Fibroblast of mammary gland (primary cell): Measurements from ENCODE around the gene OTOG.

Experiments
- DNase-seq: peaks from one replicate; pipeline ENCODE4 v3.0.0-alpha.2; 2010; ENCODE audit warnings: low read depth
- H3K4me3 ChIP-seq: 2 replicates; pipeline ENCODE4 v1.5.1; 2011; ENCODE audit warnings: low read depth, mild to moderate bottlenecking, low read length, moderate library complexity; ENCODE audit not compliant: control insufficient read depth
- TF ChIP-seq, protein P1 (sequence below): conservative IDR thresholded peaks from 2 replicates; pipeline ENCODE4 v1.5.1; 2011; ENCODE audit warnings: low read depth, low read length, inconsistent platforms; ENCODE audit not compliant: control insufficient read depth, insufficient read depth

Gene OTOG

DNA sequence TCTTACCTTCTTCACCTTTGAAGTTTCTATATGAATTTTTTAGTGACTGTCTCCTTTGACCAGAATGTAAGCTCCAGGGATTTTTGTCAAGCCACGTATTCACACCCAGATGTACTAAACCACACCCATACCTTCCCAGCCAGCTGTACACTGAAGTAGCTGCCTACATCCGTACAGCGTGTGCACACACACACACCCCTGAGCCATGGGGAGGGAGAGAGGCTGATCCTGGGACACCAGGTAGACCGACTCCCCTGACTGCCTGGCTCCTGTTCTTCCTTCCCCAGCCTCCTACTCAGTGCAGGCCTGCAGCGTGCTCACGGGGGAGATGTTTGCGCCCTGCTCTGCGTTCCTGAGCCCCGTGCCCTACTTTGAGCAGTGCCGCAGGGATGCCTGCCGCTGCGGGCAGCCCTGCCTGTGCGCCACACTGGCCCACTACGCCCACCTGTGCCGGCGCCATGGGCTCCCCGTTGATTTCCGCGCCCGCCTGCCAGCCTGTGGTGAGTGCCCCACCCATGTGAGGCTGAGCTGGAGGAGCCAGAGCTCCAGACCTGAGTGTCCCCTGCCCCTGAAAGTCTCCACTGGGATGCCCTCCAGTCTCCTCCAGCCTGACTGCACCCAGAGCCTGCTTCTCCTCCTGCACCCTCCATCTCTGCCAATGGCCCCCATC, 25.9 kb downstream of the OTOG start:
- TF ChIP-seq, protein P1, sequence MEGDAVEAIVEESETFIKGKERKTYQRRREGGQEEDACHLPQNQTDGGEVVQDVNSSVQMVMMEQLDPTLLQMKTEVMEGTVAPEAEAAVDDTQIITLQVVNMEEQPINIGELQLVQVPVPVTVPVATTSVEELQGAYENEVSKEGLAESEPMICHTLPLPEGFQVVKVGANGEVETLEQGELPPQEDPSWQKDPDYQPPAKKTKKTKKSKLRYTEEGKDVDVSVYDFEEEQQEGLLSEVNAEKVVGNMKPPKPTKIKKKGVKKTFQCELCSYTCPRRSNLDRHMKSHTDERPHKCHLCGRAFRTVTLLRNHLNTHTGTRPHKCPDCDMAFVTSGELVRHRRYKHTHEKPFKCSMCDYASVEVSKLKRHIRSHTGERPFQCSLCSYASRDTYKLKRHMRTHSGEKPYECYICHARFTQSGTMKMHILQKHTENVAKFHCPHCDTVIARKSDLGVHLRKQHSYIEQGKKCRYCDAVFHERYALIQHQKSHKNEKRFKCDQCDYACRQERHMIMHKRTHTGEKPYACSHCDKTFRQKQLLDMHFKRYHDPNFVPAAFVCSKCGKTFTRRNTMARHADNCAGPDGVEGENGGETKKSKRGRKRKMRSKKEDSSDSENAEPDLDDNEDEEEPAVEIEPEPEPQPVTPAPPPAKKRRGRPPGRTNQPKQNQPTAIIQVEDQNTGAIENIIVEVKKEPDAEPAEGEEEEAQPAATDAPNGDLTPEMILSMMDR: no peak
- no peak for DNase-seq
- no peak overlapping the region for H3K4me3 ChIP-seq

DNA sequence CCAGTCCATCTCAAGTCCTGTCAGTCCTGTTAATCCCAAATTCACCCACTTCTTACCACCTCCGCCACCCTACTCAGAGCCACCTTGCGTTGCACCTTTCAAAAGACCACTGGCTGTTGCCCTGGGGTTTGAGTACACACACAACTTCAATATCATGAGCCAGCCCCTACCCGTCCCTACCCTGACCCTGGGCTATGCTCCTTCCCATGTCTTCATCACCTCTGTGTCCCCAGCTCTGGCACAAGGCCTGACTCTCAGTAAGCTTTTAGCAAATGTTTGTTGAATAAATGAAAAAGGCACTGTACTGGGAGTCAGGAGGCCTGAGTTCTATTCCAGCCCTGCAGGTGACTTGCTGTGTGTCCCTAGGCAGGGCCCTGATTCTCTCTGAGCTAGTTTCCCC, 26.5 kb downstream of the OTOG start:
- TF ChIP-seq, protein P1: no peak
- DNase-seq: no peak
- no peak overlapping the region for H3K4me3 ChIP-seq

DNA sequence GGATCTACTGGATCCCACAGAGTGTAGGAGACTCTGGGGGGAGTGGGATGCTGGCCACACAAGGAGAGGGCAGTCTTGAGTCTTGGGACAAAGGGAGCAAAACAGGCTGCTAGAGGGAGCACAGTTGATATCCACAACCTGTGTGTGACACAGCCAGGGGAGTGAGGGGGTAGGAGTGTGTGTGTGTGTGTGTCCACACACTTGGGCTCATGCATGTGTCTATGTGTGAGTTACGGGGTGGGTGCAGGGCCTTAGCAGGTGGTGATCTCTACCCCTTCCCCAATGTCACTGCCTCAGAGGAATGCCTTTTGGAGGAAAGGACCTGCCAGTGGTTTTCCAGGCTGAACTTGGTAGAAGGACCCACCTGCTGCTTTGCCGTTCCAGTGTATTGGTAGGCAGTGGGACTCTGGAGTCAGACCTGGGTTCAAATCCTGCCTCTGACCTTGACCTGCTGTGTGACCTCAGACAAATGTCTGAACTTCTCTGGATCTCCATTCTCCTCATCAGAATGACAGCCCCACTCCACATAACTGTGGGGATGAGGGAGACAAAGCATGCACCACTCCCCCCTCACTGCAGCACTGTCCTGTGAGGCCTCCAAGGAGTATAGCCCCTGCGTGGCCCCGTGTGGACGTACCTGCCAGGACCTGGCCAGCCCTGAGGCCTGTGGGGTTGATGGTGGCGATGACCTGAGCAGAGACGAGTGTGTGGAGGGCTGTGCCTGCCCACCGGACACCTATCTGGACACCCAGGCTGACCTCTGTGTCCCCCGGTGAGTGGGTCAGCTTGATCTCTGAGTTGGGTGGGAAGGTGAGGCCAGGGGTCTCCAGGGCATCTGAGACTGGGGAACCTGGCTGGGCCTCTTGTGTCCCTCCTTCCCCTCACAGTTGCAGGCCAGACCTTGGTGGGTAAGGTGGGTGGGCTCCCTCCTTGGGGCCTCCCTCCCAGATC, 27.4 kb downstream of the OTOG start:
- no peak for DNase-seq
- H3K4me3 ChIP-seq: no peak overlapping the region
- TF ChIP-seq, protein P1: no peak

DNA sequence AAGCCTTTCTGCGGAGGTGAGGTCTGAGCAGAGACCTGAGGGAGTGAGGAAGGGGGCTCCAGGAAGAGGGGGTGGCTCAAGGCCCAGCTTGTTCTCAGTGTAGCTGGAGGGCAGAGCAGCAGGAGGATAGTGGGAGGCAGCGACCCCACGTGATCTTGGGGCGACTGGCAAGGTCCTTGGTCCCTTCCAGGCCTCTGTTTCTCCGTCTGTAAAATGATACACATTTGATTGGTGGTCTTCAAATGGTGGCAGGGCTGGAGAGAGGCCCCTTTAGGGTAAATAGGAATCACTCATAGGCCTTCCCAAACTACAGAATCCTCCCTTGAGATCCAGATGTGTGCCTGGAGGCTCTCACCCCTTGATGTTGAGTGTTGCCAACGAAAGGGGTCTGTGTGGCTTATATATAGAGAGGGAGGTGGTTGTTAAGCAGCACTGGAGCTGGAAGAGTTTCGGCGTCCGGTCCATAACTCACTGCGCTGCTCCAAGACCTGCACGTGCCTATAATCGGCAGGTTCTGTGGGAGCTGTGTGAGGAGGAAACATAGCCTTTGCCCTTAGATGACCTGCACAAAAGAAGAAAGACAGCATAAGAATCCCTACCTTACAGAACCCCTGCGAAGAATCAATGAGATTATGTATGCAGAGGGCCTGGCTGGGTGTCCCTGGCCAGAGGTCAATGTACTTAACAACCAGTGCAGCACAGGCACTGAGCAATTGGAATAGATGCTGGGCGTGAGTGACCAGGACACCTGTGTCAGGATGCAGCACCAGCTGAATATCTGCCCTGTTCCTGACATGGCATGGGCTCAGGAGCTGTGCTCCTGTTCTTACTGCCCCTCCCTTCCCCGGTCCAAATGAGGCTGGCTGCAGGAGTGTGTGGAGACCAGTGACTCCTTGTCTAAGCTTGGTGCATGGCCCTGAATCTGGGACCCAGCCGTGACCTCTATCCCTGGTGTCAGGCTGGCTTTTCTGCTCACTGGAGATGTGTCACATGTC, 28.7 kb downstream of the OTOG start:
- DNase-seq: no peak
- TF ChIP-seq, protein P1: no peak
- no peak overlapping the region for H3K4me3 ChIP-seq

DNA sequence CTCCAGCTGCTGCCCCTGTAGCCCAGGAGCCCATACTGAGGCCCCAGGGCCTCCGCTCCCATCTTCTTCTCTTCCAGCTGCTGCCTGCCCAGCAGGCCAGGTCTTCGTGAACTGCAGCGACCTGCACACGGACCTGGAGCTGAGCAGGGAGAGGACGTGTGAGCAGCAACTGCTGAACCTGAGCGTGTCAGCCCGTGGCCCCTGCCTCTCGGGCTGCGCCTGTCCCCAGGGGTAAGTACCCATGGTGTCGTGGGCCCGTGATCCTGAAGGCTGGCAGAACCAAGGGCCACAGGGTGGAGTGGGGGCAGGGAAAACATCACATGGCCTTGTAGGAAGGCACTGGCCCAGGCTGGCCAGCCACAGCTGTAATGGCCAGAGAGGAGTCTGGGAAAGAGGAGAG, 31.2 kb downstream of the OTOG start:
- no peak for DNase-seq
- no peak overlapping the region for H3K4me3 ChIP-seq
- TF ChIP-seq, protein P1: no peak

DNA sequence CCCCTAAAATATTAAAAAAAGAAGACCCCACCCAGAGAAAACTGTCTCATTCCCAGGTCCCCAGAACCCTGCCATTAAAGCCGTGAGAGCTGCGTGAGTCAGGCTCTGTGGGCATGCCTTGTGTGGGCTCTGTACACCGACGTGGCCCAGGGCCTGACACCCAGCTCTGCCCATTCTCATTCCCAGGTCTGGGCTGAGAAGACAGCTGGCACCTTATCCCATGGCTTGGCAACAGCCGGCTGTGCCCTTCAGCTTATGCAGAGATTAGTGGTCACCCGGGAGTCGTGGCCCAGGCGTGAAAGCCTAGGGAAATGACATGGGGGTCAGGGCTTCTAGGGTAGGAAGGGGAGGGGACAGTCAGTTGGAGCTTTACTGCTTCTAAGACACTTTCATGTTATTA, 31.9 kb downstream of the OTOG start:
- H3K4me3 ChIP-seq: no peak overlapping the region
- TF ChIP-seq, protein P1: no peak
- no peak for DNase-seq
